Tibial artery (tissue), 4 donors: Measurements from ENCODE around the gene OR10A6.

Experiments used
- DNase-seq, 2 donors: peaks; one replicate each; pipeline ENCODE4 v3.0.0-alpha.2; 2019
- H3K27ac ChIP-seq, 2 donors: fragments of 200-600 bp; sonication (generic) in 1 of 2; 1 replicate in 1 of 2; 2 replicates in 1 of 2; pipeline ENCODE4 v1.5.1; 2018 to 2019; ENCODE audit warnings: mild to moderate bottlenecking in 1 of 2
- H3K27me3 ChIP-seq, 2 donors: fragments of 200-600 bp; sonication (generic) in 1 of 2; one replicate each; pipeline versions ENCODE4 v1.5.1 to v1.6.0; 2016 to 2019
- H3K36me3 ChIP-seq, 3 donors: fragments of 200-600 bp; sonication (generic) in 2 of 3; one replicate each; pipeline ENCODE4 v1.5.1; 2016 to 2019; ENCODE audit warnings: mild to moderate bottlenecking in 2 of 3
- H3K4me1 ChIP-seq, 4 donors: fragments of 200-600 bp; sonication (generic) in 2 of 4; 1 replicate in 3 of 4; 2 replicates in 1 of 4; pipeline ENCODE4 v1.5.1; 2016 to 2019
- H3K4me3 ChIP-seq, 2 donors: fragments of 200-600 bp; sonication (generic) in 1 of 2; 1 replicate in 1 of 2; 2 replicates in 1 of 2; pipeline ENCODE4 v1.5.1; 2018 to 2019; ENCODE audit warnings: mild to moderate bottlenecking in 2 of 2
- H3K9me3 ChIP-seq, 3 donors: fragments of 200-600 bp; sonication (generic) in 1 of 3; one replicate each; pipeline ENCODE4 v1.5.1; 2016 to 2019
- intact Hi-C: fragments of 100-400 bp; cut with DNase I; formaldehyde crosslinking; loops from one replicate; pipeline ENCODE4 v1.15.0; 2023; ENCODE audit warnings: low total_unique reads
- TF ChIP-seq, protein P1 (sequence below), 2 experiments: fragments of 200-600 bp in 1 of 2; fragments of 450-650 bp in 1 of 2; IDR thresholded peaks; one replicate each; pipeline ENCODE4 v1.5.1; 2017 to 2019; ENCODE audit warnings: antibody characterized with exemption in 2 of 2, mild to moderate bottlenecking in 1 of 2, moderate library complexity in 1 of 2

The OR10A6 gene

DNA sequence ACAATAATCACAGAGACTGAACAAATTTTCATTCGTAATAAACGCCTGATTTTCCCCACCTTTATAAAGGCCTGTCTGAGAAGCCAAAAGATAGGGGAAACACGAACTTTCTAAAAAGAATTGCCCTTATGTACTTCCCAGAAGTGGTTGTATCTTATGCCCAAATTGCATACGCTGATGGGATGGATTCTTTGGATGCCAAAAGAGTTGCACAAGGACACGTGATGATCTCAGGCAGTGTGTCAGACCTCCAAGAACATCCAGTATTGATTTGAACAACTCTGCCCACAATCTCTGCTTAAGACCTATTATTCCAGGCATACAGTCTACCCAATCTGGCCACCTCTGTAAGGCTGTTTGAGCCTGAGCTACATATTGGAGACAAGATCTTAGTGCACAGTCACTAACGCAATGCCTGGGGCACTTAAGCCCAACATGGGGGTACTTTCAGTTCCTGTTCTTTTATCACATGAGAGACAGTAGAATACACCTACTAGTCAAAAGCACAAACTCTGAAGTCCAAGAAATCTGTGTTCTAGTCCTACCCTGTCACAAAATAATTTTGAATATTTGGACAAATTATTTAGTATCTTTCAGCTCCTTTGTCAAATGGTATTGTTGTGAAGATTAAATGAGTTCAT lies 38.9 kb downstream of the OR10A6 start:
- H3K36me3 ChIP-seq, result no peaks in the 10 kb centered on the region
- no peak for DNase-seq
- H3K9me3 ChIP-seq, result no peaks in the 10 kb centered on the region
- H3K27ac ChIP-seq, result no peak overlapping the region
- no peak overlapping the region for H3K4me3 ChIP-seq
- intact Hi-C loops, result no loop called here
- no peaks in the 10 kb centered on the region for H3K4me1 ChIP-seq
- TF ChIP-seq, protein P1, sequence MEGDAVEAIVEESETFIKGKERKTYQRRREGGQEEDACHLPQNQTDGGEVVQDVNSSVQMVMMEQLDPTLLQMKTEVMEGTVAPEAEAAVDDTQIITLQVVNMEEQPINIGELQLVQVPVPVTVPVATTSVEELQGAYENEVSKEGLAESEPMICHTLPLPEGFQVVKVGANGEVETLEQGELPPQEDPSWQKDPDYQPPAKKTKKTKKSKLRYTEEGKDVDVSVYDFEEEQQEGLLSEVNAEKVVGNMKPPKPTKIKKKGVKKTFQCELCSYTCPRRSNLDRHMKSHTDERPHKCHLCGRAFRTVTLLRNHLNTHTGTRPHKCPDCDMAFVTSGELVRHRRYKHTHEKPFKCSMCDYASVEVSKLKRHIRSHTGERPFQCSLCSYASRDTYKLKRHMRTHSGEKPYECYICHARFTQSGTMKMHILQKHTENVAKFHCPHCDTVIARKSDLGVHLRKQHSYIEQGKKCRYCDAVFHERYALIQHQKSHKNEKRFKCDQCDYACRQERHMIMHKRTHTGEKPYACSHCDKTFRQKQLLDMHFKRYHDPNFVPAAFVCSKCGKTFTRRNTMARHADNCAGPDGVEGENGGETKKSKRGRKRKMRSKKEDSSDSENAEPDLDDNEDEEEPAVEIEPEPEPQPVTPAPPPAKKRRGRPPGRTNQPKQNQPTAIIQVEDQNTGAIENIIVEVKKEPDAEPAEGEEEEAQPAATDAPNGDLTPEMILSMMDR (IDR thresholded peaks at IDR 0.05), result no peak
- H3K27me3 ChIP-seq, result peaks cover 0 to 2% of the 10 kb centered on the region in 2 donors

DNA sequence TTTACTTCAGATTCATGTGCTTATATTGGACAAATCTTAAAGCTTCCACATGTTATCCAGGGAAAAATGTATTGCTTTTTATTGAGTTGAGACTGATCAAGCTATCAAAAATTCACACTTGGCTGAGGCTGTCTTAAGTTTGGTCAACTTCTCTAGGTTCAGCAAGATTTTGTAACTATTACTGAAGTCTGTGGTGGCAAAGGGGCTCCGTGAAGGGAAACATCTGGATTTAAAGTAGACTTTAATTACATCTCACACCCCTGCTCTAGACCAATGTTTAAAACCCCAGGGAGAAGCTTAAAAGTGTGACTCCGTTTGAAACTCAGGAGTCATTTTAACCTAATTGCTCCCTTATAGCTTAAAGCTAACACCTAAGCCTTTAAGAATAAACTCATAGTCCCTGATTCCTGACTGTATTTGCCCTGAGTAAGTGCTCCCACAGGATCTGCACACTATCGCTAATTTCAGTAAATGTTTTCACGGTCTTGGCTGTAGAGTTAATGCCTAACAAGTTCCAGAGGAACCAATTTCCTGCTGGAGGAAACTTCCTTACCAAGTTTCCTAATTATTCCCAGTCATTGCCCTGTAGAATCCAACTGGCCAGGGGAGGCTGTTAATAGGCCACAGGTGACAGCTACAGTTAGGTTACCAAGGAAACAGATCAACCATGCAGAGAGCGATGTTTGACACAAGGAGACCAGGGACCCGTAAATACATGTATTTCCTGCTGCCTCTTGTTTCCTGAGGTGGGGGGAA lies 40.5 kb downstream of the OR10A6 start:
- intact Hi-C loops, result no loop called here
- H3K27ac ChIP-seq, result no peak overlapping the region
- DNase-seq, result no peak
- H3K9me3 ChIP-seq, result no peaks in the 10 kb centered on the region
- H3K4me3 ChIP-seq, result no peak overlapping the region
- TF ChIP-seq, protein P1 (IDR thresholded peaks at IDR 0.05), result no peak
- peaks cover 0 to 2% of the 10 kb centered on the region in 2 donors for H3K27me3 ChIP-seq
- H3K4me1 ChIP-seq, result no peaks in the 10 kb centered on the region
- H3K36me3 ChIP-seq, result no peaks in the 10 kb centered on the region

DNA sequence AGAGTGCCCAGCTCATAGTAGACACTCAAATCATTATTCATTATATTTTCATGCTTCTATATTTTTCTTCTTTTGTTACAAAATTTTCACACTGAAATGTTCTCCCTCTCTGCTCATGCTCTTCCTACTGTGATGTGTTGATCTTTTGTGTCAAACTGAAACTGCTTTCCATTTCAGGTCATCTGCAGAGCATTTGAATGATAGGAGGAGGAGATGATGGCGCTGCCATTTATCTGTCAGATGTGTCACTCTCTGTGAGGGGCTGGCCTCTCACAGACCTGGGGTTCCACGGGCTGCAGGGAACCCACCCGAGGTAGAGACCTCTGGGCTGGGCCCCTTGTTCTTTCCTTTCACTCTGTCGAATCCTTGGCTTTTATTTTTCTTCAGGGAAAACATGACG lies 41.1 kb downstream of the OR10A6 start:
- no peak for DNase-seq
- Histone ChIP-seq H3K27me3 (peaks cover 0 to 2% of the 10 kb centered on the region in 2 donors), H3K36me3 (no peaks in the 10 kb centered on the region), H3K4me1 (no peaks in the 10 kb centered on the region), H3K27ac (no peak overlapping the region), H3K4me3 (no peak overlapping the region), H3K9me3 (no peaks in the 10 kb centered on the region)
- TF ChIP-seq, protein P1 (IDR thresholded peaks at IDR 0.05), result no peak
- intact Hi-C loops, result no loop called here

DNA sequence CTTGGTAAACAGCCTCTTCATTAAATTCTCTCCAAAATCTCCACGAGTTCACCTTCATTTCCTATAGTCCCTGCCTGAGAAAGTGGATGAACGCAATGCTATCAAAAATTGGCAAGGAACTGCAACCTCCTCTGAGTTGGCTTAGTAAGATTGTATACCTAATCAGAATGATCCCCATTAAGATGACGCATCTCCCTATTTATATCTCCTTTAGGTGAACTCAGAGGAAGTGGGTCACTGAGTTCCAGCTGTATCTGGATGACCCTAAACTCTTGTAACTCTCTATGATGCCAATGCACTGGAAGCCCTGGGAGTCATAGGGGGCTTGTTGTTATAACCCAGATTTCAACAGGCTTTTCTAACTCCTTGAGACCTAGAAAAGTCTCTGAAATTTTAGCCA lies 48.2 kb downstream of the OR10A6 start:
- Histone ChIP-seq H3K4me3 (no peak overlapping the region), H3K36me3 (no peaks in the 10 kb centered on the region), H3K9me3 (no peaks in the 10 kb centered on the region), H3K27ac (no peak overlapping the region), H3K4me1 (no peaks in the 10 kb centered on the region), H3K27me3 (no peaks in the 10 kb centered on the region)
- DNase-seq, result no peak
- TF ChIP-seq, protein P1 (IDR thresholded peaks at IDR 0.05), result no peak
- intact Hi-C loops, result no loop called here
